Hematopoietic multipotent progenitor cell treated with erythropoietin and hydrocortisone succinate and interleukin-3 and kit ligand, for 17 days (in vitro differentiated cells): ENCODE measurements around the gene TOMM7.
"Not testable (repeated sequence)": the region's sequence is repeated elsewhere in the genome, so short reads cannot be mapped to it uniquely, and the experiment has no call there.

Experiments
- DNase-seq: peaks from one replicate; pipeline ENCODE4 v3.0.0-alpha.2; 2015; ENCODE audit warnings: low spot score

The TOMM7 gene

DNA sequence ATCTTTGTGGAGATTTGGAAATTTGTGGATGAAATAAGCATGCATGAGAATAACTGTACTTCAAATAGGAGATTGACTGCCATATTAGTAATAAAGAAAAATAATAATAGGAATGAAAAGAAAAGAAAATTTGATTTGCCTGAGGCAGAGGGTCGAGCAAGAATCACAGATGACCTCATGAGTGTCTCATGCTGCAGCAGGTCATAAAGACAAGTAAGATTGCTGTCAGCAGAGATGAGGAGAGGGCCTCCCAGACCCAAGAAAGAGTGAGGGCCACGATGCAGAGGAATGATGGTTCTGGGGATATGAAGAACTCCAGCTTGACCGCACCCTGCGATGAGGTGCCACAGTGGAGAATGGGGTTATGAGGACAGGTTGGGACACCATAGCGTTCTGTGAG lies 39.2 kb downstream of the TOMM7 start:
- DNase-seq, result no peak

- peak; percentile 34 for DNase-seq
Measured at GRCh38 chr7:22782616-22783232, 39.9 kb downstream of the TOMM7 start.

DNA sequence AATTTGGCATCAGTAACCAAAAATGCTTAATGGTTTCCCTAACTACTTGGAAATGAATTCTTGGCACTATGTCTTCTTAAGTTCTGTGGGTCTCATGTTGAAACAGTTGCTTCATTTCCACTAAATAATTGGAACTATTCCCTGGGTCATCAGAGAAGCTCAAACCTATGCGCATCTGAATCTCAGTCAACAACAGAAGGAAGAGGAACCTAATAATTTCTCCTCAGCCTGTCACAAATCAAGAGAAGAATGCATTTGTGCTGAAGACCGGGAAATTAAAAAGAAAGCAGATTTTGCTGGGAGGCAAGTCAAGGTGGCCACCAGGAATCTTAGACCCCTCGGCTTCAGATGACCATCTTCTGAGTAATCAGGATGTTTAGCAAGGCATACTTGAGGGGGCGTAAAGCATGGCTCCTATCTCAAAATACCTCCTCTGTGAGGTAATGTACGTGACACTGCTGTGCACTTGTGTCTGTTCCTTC lies 41.4 kb downstream of the TOMM7 start:
- DNase-seq, result no peak

GRCh38 chr7:22779730-22780323 lies 42.8 kb downstream of the TOMM7 start:
- not testable (repeated sequence) for DNase-seq

DNA sequence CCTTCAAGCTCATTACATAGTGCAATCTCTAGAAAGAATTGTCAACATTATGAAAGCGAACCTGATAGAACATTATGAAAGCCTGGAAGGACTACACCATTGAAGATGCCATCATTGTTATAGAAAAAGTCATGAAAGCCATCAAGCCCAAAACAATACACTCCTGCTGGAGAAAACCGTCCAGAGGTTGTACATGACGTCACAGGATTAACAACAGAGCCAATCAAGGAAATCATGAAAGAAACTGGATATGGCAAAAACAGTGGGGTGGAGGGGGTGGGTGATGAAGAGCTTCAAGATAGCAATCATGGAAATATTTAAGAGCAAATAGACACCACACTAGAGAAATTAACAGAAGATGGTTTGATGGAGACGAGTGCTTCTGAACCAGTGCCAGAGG lies 45.7 kb downstream of the TOMM7 start:
- DNase-seq, result no peak

DNA sequence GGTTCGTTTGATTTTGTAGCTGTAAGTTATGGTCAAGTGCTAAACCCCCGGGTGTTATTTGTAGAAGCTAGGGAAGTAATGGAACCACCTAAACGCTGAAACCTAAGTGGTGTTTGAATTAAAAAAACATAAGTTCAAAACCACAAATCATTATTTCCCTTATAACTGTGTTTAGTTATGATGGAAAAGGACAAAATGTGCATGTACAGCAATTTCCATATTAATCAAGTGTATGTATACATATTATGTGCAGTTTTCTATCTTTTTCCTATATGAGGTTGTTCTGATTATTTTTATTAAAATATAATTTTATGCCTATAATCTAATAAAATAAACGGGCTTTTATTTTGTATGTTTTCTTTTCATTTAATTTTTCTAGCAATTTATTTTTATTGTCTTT lies 49.8 kb downstream of the TOMM7 start:
- DNase-seq, result no peak

GRCh38 chr7:22771872-22772228 lies 50.8 kb downstream of the TOMM7 start:
- no peak for DNase-seq

DNA sequence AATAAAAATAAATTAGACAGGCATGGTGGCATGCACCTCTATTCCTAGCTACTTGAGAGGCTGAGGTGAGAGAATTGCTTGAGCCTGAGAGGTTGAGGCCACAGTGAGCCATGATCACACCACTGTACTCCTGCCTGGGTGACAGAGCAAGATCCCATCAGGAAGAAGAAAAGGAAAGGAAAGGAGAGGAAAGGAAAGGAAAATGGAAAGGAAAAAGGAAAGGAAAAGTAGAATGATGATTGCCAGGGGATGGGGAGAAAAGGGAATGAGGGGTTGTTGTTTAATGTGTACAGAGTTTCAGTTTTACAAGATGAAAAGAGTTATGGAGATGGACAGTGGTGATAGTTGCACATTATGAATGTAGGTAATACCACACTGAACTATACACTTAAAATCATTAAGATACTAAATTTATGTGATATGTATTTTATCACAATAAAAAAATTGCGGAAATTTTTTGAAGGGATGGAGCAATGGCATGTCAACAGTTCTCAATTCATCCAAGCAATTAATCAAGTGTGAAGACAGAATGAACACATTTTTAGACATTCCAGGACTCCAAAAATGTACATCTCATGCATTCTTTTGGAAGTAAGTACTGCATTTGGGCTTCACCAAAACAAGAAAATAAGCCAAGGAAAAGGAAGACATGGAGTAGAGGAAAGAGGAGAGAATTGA lies 51.3 kb downstream of the TOMM7 start:
- no peak for DNase-seq

- DNase-seq, result no peak
Measured at GRCh38 chr7:22765609-22766008, 57.0 kb downstream of the TOMM7 start.
